Dendritic cell treated with granulocyte-macrophage colony-stimulating factor and Interleukin-4, amounts not matched to agents 40 ng/mL and 50 ng/mL, for 4 days (primary cell): ENCODE measurements around the gene BHLHA15.

ENCODE experiments used
- H3K27ac Mint-ChIP-seq: one replicate; pipeline ENCODE4 v1.8.0; 2022; ENCODE audit warnings: mild to moderate bottlenecking, mixed read lengths
- H3K27me3 Mint-ChIP-seq: one replicate; pipeline ENCODE4 v1.8.0; 2022; ENCODE audit warnings: mild to moderate bottlenecking, mixed read lengths
- H3K36me3 Mint-ChIP-seq: one replicate; pipeline ENCODE4 v1.8.0; 2022; ENCODE audit warnings: low read depth, mixed read lengths
- H3K4me1 Mint-ChIP-seq: one replicate; pipeline ENCODE4 v1.8.0; 2022; ENCODE audit warnings: low read depth, mixed read lengths
- H3K4me3 Mint-ChIP-seq: one replicate; pipeline ENCODE4 v1.8.0; 2022; ENCODE audit warnings: mild to moderate bottlenecking, moderate library complexity, mixed read lengths
- H3K9me3 Mint-ChIP-seq: one replicate; pipeline ENCODE4 v1.8.0; 2022; ENCODE audit warnings: mixed read lengths
- intact Hi-C: fragments of 100-400 bp; cut with micrococcal nuclease; formaldehyde crosslinking; loops from one replicate; pipeline ENCODE4 v1.15.0; 2022

BHLHA15 gene

DNA sequence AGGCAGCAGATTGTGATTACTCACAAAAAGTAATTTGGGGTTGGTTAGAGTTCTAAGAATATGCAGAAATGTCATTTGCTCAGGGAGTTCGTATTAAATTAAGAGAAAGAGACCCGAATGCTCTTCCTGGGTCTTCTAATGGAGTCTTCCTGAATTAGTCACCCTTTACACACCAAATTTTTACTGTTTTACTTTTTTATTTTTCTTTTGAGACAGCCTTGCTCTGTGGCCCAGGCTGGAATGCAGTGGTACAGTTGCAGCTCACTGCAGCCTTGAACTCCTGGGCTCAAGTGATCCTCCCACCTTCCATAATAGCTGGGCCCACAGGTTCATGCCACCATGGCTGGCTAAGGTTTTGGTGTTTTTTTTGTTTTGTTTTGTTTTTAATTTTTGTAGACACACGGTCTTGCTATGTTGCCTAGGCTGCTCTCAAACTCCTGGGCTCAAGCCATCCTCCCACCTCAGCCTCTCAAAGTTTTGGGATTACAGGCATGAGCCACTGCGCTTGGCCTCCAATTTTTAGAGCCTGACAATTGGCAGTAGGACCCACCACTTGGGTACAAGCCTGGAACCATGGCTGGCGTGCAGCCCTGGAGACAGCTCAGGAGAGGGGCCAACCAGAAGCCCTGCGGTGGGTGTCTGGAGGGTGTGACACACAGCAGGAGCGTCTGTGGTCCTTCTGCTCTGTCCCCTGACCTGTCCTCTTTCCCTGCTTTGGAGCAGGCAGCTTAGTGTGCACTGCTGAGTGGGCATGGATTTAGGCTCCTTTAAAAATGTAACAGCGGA, 16.4 kb upstream of the BHLHA15 start:
- intact Hi-C loops, result no loop called here
- peaks cover 69% of the 10 kb centered on the region for H3K36me3 Mint-ChIP-seq
- H3K27me3 Mint-ChIP-seq, result peaks cover 7% of the 10 kb centered on the region
- H3K4me1 Mint-ChIP-seq, result peaks cover 13% of the 10 kb centered on the region
- peaks cover under 1% of the 10 kb centered on the region for H3K9me3 Mint-ChIP-seq
- H3K27ac Mint-ChIP-seq, result no peak overlapping the region
- no peak overlapping the region for H3K4me3 Mint-ChIP-seq

DNA sequence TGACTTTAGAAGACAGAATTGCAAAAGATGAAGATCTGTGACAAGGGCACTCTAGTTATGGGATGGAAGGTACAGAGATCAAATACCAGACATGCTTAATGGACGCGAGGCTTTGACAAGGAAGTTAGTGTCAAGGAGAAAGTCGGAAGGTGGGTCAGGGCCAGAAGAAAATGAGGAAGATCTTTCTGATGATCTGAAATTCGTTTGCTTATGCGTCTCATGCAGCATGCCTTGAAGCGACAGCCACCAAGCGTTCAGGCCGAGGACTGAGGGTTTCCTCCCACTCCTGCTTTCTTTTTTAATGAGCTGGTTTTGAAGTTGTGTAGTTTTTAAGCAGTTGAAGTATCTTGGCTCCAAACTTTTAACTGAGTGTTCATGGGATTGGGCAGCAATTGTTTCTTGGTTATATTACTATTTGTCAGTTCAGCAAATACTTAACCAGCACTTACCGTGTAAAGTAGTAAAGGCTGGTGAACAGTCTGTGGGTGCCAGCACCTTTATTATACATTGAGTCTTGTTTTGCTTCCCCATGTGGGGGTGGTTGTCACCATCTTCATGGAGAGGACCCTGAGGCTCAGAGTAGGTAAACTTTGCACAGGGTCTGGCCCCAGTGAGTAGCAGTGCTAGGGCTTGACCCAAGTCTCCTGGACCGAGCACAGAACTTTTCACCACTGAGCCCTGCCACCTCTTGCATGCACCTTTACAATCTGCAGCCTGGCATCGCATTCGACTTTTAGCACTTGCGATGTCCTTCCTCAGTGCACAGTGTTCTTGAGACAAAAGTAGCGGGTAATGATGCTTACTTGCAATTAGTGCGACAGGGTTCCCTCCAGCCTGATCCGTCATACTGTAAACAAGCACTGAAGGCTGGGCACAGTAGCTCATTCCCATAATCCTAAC, 14.3 kb upstream of the BHLHA15 start:
- Mint-ChIP-seq H3K4me3 (no peak overlapping the region), H3K27me3 (peaks cover 19% of the 10 kb centered on the region), H3K36me3 (peaks cover 60% of the 10 kb centered on the region), H3K4me1 (peaks cover 17% of the 10 kb centered on the region), H3K27ac (no peak overlapping the region), H3K9me3 (no peaks in the 10 kb centered on the region)
- intact Hi-C loops, result no loop called here

DNA sequence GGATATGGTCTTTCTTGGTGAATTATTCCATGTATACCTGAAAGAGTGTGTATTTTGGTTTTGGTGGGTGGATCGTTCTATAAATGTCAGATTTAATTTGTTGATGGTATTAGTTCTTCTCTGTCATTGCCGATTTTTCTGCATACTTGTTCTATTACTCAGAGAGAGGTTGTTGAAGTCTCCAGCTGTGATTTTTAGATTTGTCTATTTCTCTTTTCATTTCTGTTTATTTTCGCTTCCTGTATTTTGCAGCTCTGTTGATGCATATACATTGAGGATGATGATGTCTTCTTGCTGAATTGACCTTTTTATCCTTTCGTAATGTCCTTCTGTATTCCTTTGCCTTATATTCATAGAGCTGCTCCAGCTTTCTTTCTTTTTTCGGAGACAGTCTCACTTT, 12.1 kb upstream of the BHLHA15 start:
- H3K36me3 Mint-ChIP-seq, result peaks cover 50% of the 10 kb centered on the region
- H3K4me1 Mint-ChIP-seq, result peaks cover 28% of the 10 kb centered on the region
- H3K4me3 Mint-ChIP-seq, result no peak overlapping the region
- no peaks in the 10 kb centered on the region for H3K9me3 Mint-ChIP-seq
- intact Hi-C loops, result no loop called here
- H3K27me3 Mint-ChIP-seq, result peaks cover 36% of the 10 kb centered on the region
- no peak overlapping the region for H3K27ac Mint-ChIP-seq

GRCh38 chr7:98200364-98200763, 10.9 kb upstream of the BHLHA15 start:
- intact Hi-C loops, result no loop called here
- Mint-ChIP-seq H3K4me1 (peaks cover 28% of the 10 kb centered on the region), H3K36me3 (peaks cover 50% of the 10 kb centered on the region)

DNA sequence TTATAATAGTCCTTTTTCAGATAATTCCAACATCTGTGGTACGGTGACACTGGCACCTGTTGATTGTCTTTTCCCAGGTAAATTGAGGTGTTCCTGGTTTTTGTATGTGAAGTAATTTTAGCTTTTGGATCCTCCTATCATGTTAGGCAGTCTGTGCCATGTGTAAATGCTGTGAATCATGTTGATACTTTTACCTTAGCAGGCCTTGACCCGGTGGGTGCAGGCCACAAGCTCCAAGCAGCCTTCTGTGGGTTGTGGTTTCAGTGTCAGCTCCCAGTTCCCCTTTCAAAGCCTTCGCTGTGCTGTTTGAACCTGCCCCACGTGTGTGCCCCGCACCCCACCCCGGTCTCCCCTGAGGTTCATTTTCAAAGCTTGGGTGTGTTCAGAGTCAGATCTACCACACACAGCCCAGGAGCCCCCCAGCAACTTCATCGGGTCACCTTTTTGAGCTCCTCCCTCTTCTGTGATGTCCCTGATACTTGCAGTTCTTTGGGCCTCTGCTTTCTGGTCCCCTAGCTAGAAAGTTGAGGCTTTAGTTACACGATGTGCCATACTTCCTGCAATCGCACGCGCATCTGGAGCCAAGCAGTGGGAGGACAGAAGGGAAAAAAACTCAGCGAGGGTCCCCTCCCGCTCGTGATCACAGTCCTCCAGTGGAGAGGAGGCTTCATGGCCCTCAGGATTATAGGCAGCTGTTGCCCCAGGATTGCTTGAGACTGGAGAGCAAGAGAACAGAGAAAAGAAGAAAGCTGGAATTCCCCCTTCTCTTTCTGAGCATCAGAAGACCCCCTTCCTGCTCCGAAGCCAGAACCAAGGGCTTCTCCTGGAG, 8.7 kb upstream of the BHLHA15 start:
- peaks cover 22% of the 10 kb centered on the region for H3K4me1 Mint-ChIP-seq
- H3K4me3 Mint-ChIP-seq, result no peak overlapping the region
- intact Hi-C loops, result no loop called here
- H3K9me3 Mint-ChIP-seq, result no peaks in the 10 kb centered on the region
- peak overlapping the region; percentile 17 for H3K27ac Mint-ChIP-seq
- peaks cover 49% of the 10 kb centered on the region for H3K27me3 Mint-ChIP-seq
- peaks cover 69% of the 10 kb centered on the region for H3K36me3 Mint-ChIP-seq

More at GRCh38 chr7:98200364-98200763, 10.9 kb upstream of the BHLHA15 start:
- H3K27ac Mint-ChIP-seq, result no peak overlapping the region
- peaks cover 46% of the 10 kb centered on the region for H3K27me3 Mint-ChIP-seq
- H3K9me3 Mint-ChIP-seq, result no peaks in the 10 kb centered on the region
- no peak overlapping the region for H3K4me3 Mint-ChIP-seq

DNA sequence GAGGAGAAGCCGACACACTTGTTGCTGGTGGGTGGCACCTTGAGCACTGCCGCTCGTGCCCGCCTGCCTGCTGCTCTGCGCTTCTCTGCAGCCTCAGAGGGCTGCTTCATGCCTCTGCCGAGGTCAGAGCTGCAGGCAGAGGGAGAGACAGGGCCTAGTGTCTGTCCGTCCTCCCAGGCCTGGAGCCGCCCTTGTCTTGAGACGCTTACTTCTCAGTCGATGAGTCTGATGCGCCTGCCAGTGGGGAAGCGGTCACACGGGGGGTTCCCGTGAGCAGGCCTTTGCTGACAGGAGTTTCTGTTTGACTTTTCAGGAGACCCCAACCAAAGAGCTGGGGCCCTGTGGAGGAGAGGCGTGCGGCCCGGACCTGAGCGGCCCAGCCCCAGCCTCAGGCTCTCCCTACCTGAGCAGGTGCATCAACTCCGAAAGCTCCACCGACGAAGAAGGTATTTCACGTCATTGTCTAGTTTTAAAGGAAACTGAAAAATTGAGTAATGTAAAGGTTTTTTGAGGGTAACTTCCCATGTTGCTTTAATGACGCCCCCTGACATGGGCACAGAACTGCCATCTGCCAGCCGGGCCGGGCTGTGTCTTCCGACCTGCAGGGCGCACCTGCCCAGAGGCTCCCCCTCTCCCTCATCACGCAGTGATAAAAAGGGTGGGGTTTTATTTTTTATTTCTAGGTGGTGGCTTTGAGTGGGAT, 7.8 kb upstream of the BHLHA15 start:
- Mint-ChIP-seq H3K4me3 (no peak overlapping the region), H3K27me3 (peaks cover 45% of the 10 kb centered on the region), H3K36me3 (peaks cover 62% of the 10 kb centered on the region), H3K4me1 (peaks cover 22% of the 10 kb centered on the region), H3K27ac (no peak overlapping the region), H3K9me3 (no peaks in the 10 kb centered on the region)
- intact Hi-C loops, result no loop called here

- Mint-ChIP-seq H3K9me3 (no peaks in the 10 kb centered on the region), H3K36me3 (peaks cover 60% of the 10 kb centered on the region), H3K27me3 (peaks cover 45% of the 10 kb centered on the region), H3K4me3 (no peak overlapping the region), H3K4me1 (peaks cover 20% of the 10 kb centered on the region), H3K27ac (no peak overlapping the region)
- intact Hi-C loops, result no loop called here
Measured at GRCh38 chr7:98203964-98204605, 7.2 kb upstream of the BHLHA15 start.

DNA sequence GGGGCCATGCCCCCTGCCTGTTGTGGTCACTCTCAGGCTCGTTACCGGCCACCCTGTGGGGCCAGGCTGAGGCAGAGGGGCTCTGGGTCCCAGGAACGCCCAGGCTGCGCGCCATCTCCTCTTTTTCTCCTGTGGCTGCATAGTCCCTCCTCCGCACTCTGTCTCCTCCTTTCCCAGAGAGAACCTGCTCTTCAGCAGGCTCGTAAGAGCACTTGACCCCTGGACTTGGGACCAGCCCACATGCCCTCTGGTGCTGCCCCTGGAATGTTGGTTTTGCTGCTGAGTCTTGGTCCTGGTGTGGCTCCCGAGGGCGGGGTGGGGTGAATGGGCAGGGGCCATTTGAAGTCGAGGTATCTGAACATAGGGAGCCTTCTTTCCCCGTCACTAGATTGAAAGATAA, 6.6 kb upstream of the BHLHA15 start:
- Mint-ChIP-seq H3K36me3 (peaks cover 61% of the 10 kb centered on the region), H3K27ac (no peak overlapping the region), H3K9me3 (no peaks in the 10 kb centered on the region), H3K4me1 (peaks cover 15% of the 10 kb centered on the region), H3K27me3 (peaks cover 44% of the 10 kb centered on the region), H3K4me3 (no peak overlapping the region)
- intact Hi-C loops, result no loop called here

- Mint-ChIP-seq H3K9me3 (no peaks in the 10 kb centered on the region), H3K36me3 (peaks cover 63% of the 10 kb centered on the region), H3K4me3 (no peak overlapping the region), H3K27me3 (peaks cover 48% of the 10 kb centered on the region), H3K27ac (no peak overlapping the region), H3K4me1 (peaks cover 15% of the 10 kb centered on the region)
- intact Hi-C loops, result no loop called here
Measured at GRCh38 chr7:98205162-98205845, 5.9 kb upstream of the BHLHA15 start.

DNA sequence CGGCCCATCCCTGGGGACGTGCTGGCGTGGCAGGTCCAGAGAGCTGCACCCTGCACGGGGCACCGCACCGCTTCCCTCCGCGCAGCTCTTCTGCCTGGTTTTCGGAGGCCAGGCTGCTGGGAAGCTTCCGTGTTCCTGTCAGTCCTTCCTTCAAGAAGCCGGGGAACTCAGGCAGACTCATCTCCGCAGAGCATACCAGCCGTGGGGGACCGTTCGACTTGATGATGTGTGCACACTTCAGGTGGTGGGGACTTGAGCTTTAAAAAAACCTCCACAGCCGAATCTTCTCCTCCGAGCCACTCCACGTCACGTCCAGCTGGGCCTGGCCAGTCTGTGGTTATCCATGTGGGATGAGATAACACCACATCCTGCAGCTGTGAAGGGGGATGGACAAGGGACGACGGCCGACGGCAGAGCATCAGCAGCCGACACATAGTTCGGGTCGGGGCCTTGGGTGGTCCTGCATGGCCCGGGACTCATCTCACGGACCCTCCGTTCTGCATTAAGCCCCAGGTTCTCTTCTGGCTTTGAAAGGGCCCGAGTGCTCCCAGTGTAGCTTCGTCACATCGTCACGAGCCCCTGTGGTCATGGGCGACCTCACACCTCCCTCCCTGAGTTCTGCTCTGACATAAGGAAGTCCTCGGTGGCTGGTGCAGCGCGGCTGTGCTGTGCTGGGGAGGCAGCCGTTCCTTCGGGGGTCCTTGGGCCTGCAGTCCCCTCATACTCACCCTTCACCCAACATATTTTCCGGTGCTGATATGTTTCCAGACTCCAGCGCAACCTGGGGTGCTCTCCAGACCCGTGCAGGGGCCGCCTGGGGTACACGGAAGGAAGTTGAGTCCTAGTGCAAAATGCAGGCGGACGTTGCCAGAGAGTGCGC, 4.5 kb upstream of the BHLHA15 start:
- H3K27me3 Mint-ChIP-seq, result peaks cover 49% of the 10 kb centered on the region
- no peak overlapping the region for H3K4me3 Mint-ChIP-seq
- intact Hi-C loops, result no loop called here
- peaks cover 58% of the 10 kb centered on the region for H3K36me3 Mint-ChIP-seq
- H3K27ac Mint-ChIP-seq, result no peak overlapping the region
- H3K4me1 Mint-ChIP-seq, result peaks cover 14% of the 10 kb centered on the region
- H3K9me3 Mint-ChIP-seq, result no peaks in the 10 kb centered on the region

GRCh38 chr7:98209166-98209920, 1.9 kb upstream of the BHLHA15 start:
- H3K27ac Mint-ChIP-seq, result no peak overlapping the region
- peaks cover 41% of the 10 kb centered on the region for H3K36me3 Mint-ChIP-seq
- H3K4me3 Mint-ChIP-seq, result no peak overlapping the region
- peaks cover 44% of the 10 kb centered on the region for H3K27me3 Mint-ChIP-seq
- H3K4me1 Mint-ChIP-seq, result no peaks in the 10 kb centered on the region
- intact Hi-C loops, result no loop called here
- no peaks in the 10 kb centered on the region for H3K9me3 Mint-ChIP-seq
